Stimulated activated CD4-positive, alpha-beta T cell treated with anti-CD3 and anti-CD28 coated beads, Interleukin-4, amount 100 ng/mL, for 4 hours (primary cell): ENCODE data around the gene FAF2.
"Not testable (repeated sequence)": the region's sequence is repeated elsewhere in the genome, so short reads cannot be mapped to it uniquely, and the experiment has no call there.

Source experiments
- DNase-seq, 2 experiments: peaks; one replicate each; pipeline ENCODE4 v3.0.0-alpha.2; 2020

FAF2 gene

DNA sequence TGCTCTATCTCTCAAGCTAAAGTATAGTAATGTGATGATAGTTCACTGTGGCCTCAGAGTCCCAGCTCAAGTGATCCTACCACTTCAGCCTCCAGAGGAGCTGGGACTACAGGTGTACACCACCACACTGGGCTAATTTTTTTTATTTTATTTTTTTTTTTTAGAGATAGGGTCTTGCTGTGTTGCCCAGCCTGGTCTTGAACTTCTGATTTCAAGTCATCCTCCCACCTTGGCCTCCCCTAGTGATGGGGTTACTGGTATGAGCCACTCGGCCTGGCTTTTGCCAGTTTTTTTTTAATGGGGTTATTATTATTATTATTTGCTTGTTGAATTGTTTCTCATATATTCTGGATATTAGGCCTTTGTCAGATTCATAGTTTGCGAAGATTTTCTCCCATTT, 13.2 kb downstream of the FAF2 start:
- DNase-seq = no peak

- no peak for DNase-seq
Observed at GRCh38 chr5:176463113-176463764, 15.1 kb downstream of the FAF2 start.

DNA sequence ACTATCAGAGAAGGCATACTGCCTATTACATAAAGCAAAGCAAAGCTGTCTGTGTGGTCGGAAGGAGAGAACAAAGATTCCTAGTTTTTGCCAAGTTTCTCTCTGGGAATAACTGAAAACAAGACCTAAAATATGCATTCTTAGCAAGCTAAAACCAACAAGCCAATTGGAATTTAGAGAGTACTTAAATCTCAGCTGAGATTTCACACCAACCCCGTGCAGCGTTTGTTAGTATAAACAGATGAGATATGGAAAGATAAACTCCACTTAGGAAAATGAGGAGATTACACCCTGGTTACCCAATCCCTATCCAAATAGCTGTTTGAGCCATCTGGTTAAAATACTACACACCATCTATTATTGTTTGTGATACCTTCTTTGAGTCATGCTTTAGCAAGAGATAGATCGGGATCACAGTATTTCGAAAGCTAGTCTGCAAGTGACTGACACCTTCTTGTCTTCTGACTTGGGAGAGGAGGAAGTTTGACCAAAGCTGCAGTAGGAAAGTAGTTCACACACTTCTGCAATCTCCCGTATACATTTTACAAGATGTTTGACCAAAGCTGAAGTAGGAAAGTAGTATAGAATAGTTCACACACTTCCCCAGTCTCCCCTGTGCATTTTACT, 18.2 kb downstream of the FAF2 start:
- no peak for DNase-seq

DNA sequence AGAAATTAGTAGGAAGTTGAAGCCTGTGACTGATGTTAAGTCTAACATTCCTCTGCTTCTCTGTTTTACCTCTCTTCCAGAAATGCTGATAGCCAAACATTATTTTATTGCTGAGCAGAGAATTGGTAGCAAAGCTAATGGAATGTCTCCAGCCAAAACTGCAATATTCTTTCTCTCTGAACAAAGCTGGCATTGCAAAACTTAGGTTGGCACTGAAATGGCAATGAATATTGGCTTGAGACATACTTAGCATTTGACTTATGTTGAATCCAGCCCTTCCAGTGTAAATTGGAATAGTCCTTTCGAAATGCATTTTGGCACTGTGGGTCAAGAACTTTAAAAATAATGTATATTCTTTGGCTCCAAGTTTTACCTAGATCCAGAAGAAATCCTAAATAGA, 21.1 kb downstream of the FAF2 start:
- DNase-seq = no peak

- no peak for DNase-seq
Observed at GRCh38 chr5:176470539-176470938, 22.4 kb downstream of the FAF2 start.

DNA sequence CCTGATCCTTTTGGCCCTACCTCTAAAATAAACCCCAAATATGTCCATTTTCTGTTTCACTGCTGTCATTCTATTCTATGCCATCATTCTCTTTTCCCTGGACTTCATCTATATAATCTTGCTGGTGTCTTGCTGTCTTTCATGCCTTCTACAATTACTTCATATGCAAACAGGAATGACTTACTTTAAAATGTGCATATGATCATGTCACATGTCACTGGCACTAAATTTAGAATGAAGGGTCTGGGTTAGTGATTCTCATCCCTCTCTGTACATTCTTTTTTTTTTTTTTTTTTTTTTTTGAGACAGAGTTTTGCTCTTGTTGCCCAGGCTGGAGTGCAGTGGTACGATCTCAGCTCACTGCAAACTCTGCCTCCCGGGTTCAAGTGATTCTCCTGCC, 22.9 kb downstream of the FAF2 start:
- DNase-seq = no peak

DNA sequence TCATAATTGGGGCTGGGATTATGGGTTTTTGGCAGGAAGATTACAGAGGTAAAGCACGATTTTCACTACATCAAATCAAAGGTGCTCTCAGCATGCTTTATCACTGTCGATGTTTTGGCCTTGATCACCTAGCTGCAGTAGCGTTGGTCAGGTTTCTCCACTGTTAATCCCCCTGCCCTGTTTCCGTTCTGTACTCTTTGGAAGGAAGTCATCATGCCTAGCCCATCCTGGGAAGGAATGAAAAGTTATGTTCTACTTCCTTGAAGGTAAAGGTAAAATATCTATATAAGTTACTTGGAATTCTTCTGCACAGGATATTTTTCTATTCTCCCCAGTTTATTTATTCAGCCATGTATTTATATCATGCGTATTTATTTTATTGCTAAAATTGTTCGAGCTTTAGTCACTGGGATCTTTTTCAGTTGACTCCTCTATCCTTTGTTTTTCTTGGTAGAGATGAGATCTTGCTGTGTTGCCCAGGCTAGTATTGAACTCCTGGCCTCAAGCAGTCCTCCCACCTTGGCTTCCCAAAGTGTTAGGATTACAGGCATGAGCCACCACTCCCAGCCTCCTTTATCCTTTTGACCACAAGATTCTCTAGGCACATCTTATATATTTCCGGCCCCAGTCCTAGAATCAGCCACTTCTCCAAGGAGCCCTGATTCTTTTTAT, 25.3 kb downstream of the FAF2 start:
- no peak for DNase-seq

DNA sequence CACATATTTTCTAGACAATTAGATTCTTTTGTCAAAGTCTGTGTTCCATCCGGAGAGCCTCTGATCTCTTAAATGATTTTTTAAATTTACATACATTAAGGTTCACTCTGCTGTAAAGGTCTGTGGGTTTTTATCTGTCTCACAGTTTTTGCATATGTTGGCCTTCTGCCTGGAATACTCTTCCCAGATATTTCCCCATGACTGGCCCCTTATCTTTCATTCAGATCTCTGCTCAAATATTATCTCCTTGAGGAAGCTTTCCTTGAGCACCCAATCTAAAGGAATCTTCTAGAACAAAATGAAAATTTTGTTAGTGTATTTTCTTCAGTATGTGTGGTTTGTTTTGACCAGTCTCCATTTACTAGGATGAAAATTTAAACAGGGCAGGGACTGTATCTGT, 26.3 kb downstream of the FAF2 start:
- DNase-seq = no peak

DNA sequence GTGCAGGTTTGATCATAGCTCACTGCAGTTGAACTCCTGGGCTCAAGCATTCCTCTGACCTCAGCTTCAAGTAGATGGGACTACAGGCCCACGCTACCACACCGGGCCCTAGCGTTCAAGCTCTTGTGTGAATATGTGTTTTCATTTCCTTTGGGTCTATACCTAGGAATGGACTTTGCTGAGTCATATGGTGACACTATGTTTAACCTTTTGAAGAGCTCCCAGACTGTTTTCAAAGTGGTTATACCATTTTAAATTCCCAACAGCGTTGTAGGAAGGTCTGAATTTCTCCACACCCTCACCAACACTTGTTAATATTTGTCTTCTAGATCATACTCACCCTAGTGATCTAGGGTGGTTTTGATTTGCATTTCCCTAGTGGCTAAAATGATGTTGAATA, 33.5 kb downstream of the FAF2 start:
- no peak for DNase-seq

DNA sequence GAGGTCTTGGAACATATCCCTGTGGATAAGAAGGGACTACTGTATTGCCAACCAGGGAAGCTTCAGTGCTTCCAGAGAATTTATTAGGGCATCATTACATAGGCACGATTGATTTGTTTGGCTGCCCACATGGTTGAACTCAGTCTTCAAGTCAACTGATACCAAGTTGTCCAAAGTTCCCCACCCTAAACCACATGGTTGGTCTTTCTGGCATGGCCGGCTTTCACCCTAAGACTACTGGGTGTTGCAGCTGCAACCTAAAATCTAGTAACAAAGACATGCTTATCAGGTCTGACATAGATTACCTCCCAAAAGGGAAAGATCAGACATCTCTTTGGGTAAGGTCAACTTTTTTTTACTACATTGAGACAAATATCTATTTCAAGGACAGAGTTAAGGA, 37.0 kb downstream of the FAF2 start:
- no peak for DNase-seq

- DNase-seq = no peak
Observed at GRCh38 chr5:176486189-176486757, 38.1 kb downstream of the FAF2 start.

GRCh38 chr5:176487160-176487559, 39.0 kb downstream of the FAF2 start:
- not testable (repeated sequence) for DNase-seq

DNA sequence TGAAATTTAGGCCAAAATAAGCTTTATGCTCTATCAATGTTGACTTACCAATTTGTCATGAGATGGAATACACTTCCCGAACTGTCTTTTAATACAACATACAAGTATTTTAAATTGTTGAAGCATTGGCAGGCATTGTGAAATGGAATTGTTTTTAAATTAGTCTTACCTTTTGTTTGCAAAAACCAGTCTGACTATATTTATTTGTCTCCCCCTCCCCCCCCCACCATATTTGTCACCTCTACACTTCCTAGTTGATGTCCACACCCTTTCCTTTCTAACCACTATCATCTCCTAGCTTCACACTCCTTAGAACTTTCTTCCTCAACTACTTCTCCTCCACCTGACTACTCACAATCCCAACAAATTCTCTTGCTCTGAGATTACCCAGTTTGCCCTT, 40.9 kb downstream of the FAF2 start:
- no peak for DNase-seq

- no peak for DNase-seq
Observed at GRCh38 chr5:176490301-176490700, 42.1 kb downstream of the FAF2 start.

DNA sequence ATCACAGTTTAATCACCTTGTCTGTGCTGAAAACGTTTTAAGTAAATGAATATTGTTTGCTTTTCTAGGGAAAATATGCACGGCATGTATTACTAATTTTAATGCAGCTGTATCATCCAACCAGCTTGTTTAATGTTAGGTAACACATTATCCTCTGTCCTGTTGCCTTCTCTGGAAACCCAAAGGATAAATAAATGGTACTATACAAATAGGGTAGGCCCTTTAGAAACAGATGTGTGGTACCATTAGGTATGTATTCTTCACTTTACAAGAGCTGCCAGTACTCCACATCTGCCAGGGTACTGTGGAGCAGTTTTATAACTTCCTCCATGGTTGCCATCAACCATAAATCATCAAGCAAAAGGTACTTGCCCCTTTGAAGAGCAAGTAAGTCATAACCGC, 42.9 kb downstream of the FAF2 start:
- DNase-seq = no peak

DNA sequence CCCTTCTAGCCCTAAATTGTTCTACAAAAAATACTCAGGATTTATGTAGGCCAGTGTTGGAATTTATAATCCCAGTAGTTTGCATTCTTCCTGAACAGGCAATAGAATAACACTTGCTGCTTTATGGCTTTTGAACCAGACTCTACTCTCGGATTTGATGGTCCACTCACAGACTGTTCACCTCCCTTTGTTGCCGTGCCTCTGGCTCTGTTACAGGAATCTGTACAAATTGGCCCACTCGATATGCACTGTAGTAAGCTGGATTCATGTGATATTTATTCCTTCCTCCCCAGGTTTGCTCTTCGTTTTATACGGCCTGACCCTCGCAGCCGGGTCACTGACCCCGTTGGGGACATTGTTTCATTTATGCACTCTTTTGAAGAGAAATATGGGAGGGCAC, 43.7 kb downstream of the FAF2 start:
- no peak for DNase-seq

DNA sequence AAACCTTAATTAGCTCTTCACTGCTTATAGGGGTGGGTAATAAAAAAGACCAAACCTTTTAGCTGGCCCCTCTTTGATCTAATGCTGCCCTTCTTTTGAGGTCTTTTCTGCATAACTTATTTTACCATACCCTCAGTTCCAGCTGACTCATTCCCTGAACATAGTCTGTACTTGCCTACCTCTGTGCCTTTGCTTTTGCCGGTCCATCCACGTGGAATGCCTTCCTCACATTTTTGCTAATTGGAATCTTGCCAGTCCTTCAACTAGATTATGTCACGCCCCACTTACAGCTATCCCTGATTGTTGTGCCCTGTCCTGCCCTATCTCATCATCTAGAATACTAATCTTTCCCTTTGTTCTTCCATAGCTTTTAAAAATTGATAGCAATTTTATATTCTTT, 44.2 kb downstream of the FAF2 start:
- DNase-seq = no peak

GRCh38 chr5:176497852-176498251, 49.7 kb downstream of the FAF2 start:
- DNase-seq = no peak

GRCh38 chr5:176499273-176499672, 51.1 kb downstream of the FAF2 start:
- no peak for DNase-seq

DNA sequence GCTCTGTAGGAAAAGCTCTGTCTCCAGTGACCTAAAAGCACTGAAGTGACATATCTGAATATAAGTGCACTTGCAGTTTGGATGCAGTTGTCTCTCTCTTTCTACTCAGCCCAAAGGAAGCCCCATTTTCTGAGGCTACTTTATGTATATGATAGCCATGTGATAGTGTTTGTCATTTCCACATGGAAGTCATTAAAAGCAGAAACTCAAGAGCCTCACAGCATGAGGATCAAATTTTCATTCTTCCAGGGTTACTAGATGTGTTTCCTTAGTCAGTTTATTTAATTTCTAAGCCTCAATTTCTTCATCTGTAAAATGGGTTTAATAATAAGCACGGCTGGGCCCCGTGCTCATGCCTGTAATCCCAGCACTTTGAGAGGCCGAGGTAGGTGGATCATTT, 52.3 kb downstream of the FAF2 start:
- no peak for DNase-seq

DNA sequence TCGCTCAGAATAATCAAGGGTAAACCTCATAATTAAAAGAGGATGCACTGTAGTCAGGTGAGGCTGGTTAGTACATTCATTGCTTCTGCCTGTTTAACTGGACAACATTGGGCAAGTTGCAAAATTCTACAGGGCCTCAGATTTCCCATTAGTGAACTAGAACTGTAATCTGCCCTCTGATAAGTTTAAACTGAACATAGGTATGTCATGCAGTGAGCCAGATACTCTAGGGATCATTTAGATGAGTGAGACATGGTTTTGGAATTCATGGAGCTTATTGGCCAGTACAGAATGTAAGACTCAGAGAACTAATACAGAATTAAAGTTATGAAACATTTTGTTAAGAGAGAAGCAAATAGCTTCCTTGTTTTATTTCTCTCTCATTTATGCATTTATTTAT, 53.1 kb downstream of the FAF2 start:
- DNase-seq = no peak

- DNase-seq = no peak
Observed at GRCh38 chr5:176503496-176503895, 55.3 kb downstream of the FAF2 start.

DNA sequence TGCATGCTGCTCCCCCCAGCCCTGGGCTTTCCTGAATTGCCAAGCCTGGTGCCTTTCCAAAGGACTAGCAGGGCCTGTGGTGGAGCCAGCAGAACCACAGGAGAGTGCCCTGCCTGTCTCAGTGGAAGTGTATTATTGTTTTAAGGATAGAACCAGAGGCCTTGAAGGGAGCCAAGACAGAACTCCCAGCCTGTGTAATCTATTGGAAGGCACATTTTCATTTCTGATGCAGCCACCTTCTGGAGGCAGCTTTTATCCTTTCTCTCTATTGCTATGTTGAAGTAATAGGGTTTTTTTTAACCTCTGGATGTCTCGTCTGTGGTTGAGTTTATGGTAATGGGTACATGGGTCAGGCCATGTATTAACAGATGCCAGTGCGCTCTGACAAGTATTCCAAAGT, 59.7 kb downstream of the FAF2 start:
- no peak for DNase-seq

GRCh38 chr5:176508603-176509002, 60.4 kb downstream of the FAF2 start:
- DNase-seq = no peak
